SK-N-SH treated with all-trans-retinoic acid at 6 μM for 48 hours (cell line): ENCODE data around the gene ERN1.

ENCODE experiments used
- ATAC-seq: fragments of 200-7000 bp; cut with Tn5 transposase; 3 replicates; pipeline ENCODE4 v1.9.1; 2020; ENCODE audit warnings: mild to moderate bottlenecking, moderate library complexity
- ARNTL ChIP-seq: fragments of 450-650 bp; formaldehyde crosslinking; IDR thresholded peaks from 2 replicates; pipeline ENCODE4 v1.5.0; 2020; ENCODE audit warnings: low read depth, mild to moderate bottlenecking, moderate library complexity, borderline replicate concordance
- BACH2 ChIP-seq: fragments of 250-450 bp; sonication (Bioruptor Pico); IDR thresholded peaks from 2 replicates; pipeline ENCODE4 v1.9.0; 2021; ENCODE audit warnings: mild to moderate bottlenecking, borderline replicate concordance
- CREB5 ChIP-seq: fragments of 250-450 bp; sonication (Bioruptor Pico); IDR thresholded peaks from 2 replicates; pipeline ENCODE4 v1.5.1; 2020; ENCODE audit warnings: low read depth, mild to moderate bottlenecking, moderate library complexity
- CSRNP3 ChIP-seq: fragments of 250-450 bp; sonication (Bioruptor Pico); IDR thresholded peaks from 2 replicates; pipeline ENCODE4 v1.5.1; 2021; ENCODE audit warnings: mild to moderate bottlenecking, moderate library complexity
- ESRRG ChIP-seq: fragments of 250-450 bp; sonication (Bioruptor Pico); IDR thresholded peaks from 2 replicates; pipeline ENCODE4 v1.6.1; 2021; ENCODE audit warnings: mild to moderate bottlenecking
- GLIS3 ChIP-seq: fragments of 250-450 bp; sonication (Bioruptor Pico); IDR thresholded peaks from 2 replicates; pipeline ENCODE4 v1.5.0; 2020; ENCODE audit warnings: mild to moderate bottlenecking, moderate library complexity
- ISL1 ChIP-seq: fragments of 250-450 bp; sonication (Bioruptor Pico); IDR thresholded peaks from 2 replicates; pipeline ENCODE4 v2.1.2; 2022; ENCODE audit warnings: mild to moderate bottlenecking, moderate library complexity
- OSR1 ChIP-seq: fragments of 250-450 bp; sonication (Bioruptor Pico); IDR thresholded peaks from 2 replicates; pipeline ENCODE4 v1.8.0; 2022; ENCODE audit warnings: moderate library complexity, mild to moderate bottlenecking, inconsistent platforms
- PATZ1 ChIP-seq: fragments of 250-450 bp; sonication (Bioruptor Pico); IDR thresholded peaks from 2 replicates; pipeline ENCODE4 v1.8.0; 2020; ENCODE audit warnings: mild to moderate bottlenecking, moderate library complexity, borderline replicate concordance
- POU6F1 ChIP-seq: fragments of 250-450 bp; sonication (Bioruptor Pico); IDR thresholded peaks from 2 replicates; pipeline ENCODE4 v1.8.0; 2021; ENCODE audit warnings: low read depth, mild to moderate bottlenecking, moderate library complexity, borderline replicate concordance
- PPARA ChIP-seq: fragments of 250-450 bp; sonication (Bioruptor Pico); IDR thresholded peaks from 2 replicates; pipeline ENCODE4 v1.5.0; 2020; ENCODE audit warnings: mild to moderate bottlenecking, borderline replicate concordance
- RARB ChIP-seq: fragments of 250-450 bp; sonication (Bioruptor Pico); IDR thresholded peaks from 2 replicates; pipeline ENCODE4 v1.8.0; 2021; ENCODE audit warnings: mild to moderate bottlenecking, moderate library complexity
- SNAI2 ChIP-seq: fragments of 250-450 bp; sonication (Bioruptor Pico); IDR thresholded peaks from 2 replicates; pipeline ENCODE4 v1.5.0; 2020; ENCODE audit warnings: mild to moderate bottlenecking, moderate library complexity
- TCF4 ChIP-seq: fragments of 250-450 bp; sonication (Bioruptor Pico); IDR thresholded peaks from 2 replicates; pipeline ENCODE4 v1.8.0; 2021; ENCODE audit warnings: mild to moderate bottlenecking, moderate library complexity, borderline replicate concordance
- TOX ChIP-seq: fragments of 250-450 bp; sonication (Bioruptor Pico); IDR thresholded peaks from 2 replicates; pipeline ENCODE4 v1.8.0; 2021; ENCODE audit warnings: mild to moderate bottlenecking, moderate library complexity, borderline replicate concordance
- TSHZ2 ChIP-seq: fragments of 250-450 bp; sonication (Bioruptor Pico); IDR thresholded peaks from 2 replicates; pipeline ENCODE4 v1.5.0; 2020; ENCODE audit warnings: mild to moderate bottlenecking, moderate library complexity
- ZFP30 ChIP-seq: fragments of 450-650 bp; formaldehyde crosslinking; IDR thresholded peaks from 2 replicates; pipeline ENCODE4 v1.5.0; 2022; ENCODE audit warnings: mild to moderate bottlenecking, moderate library complexity
- ZNF565 ChIP-seq: fragments of 450-650 bp; formaldehyde crosslinking; conservative IDR thresholded peaks from 2 replicates; pipeline ENCODE4 v1.5.0; 2020; ENCODE audit warnings: low read depth, mild to moderate bottlenecking, moderate library complexity
- ZNF8 ChIP-seq: fragments of 450-650 bp; formaldehyde crosslinking; IDR thresholded peaks from 2 replicates; pipeline ENCODE4 v1.5.0; 2020; ENCODE audit warnings: mild to moderate bottlenecking, moderate library complexity

The ERN1 gene

GRCh38 chr17:64163468-64163867 is 33.5 kb upstream of the ERN1 start:
- no peak for ATAC-seq

GRCh38 chr17:64162554-64162953 is 32.6 kb upstream of the ERN1 start:
- TF ChIP-seq PATZ1 (CRISPR knock-in tag) (no peak), GLIS3 (CRISPR knock-in tag) (no peak), POU6F1 (no peak), TOX (no peak), ZNF8 (CRISPR knock-in tag) (no peak), ARNTL (CRISPR knock-in tag) (no peak), TCF4 (CRISPR knock-in tag) (no peak), ISL1 (CRISPR knock-in tag) (no peak), TSHZ2 (CRISPR knock-in tag) (no peak), ZFP30 (no peak), ESRRG (CRISPR knock-in tag) (no peak), ZNF565 (CRISPR knock-in tag) (no peak), BACH2 (CRISPR knock-in tag) (no peak)

More at GRCh38 chr17:64163468-64163867, 33.5 kb upstream of the ERN1 start:
- TF ChIP-seq PPARA (CRISPR knock-in tag) = no peak
- TF ChIP-seq CREB5 = no peak
- no peak for TF ChIP-seq SNAI2 (CRISPR knock-in tag)
- TF ChIP-seq OSR1 (CRISPR knock-in tag) = no peak

GRCh38 chr17:64161380-64162176 is 31.6 kb upstream of the ERN1 start:
- ATAC-seq = no peak
- TF ChIP-seq CSRNP3 (CRISPR knock-in tag) (no peak), SNAI2 (CRISPR knock-in tag) (no peak), BACH2 (CRISPR knock-in tag) (no peak), PATZ1 (CRISPR knock-in tag) (no peak), ESRRG (CRISPR knock-in tag) (no peak), ZNF8 (CRISPR knock-in tag) (no peak), ARNTL (CRISPR knock-in tag) (no peak), ZFP30 (no peak), RARB (no peak), ZNF565 (CRISPR knock-in tag) (no peak)

More at GRCh38 chr17:64162554-64162953, 32.6 kb upstream of the ERN1 start:
- no peak for ATAC-seq
